ENCODE data around the gene PPIP5K1.

DNA sequence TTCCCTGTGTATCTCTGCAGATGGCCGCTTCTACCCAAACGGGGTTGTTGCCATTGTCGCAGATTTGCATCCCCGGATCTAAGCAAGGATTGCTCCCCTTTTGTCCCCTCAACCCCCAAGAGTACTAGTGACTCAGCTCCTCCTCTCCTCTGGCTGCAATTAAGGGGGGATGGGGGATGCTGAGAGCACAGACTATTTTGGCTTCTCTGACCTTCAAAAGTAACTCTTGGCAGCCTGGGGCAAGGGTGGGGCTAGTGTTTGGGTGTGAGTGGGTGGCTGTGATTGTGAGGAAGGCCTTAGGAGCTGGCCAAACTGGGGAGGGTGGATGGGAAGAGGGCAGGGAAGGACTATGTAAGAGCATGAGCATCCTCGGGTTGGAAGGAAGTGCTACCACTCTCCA is 73.8 kb downstream of the PPIP5K1 start:
- TF ChIP-seq, protein P1, sequence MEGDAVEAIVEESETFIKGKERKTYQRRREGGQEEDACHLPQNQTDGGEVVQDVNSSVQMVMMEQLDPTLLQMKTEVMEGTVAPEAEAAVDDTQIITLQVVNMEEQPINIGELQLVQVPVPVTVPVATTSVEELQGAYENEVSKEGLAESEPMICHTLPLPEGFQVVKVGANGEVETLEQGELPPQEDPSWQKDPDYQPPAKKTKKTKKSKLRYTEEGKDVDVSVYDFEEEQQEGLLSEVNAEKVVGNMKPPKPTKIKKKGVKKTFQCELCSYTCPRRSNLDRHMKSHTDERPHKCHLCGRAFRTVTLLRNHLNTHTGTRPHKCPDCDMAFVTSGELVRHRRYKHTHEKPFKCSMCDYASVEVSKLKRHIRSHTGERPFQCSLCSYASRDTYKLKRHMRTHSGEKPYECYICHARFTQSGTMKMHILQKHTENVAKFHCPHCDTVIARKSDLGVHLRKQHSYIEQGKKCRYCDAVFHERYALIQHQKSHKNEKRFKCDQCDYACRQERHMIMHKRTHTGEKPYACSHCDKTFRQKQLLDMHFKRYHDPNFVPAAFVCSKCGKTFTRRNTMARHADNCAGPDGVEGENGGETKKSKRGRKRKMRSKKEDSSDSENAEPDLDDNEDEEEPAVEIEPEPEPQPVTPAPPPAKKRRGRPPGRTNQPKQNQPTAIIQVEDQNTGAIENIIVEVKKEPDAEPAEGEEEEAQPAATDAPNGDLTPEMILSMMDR (IDR thresholded peaks at IDR 0.05; ENCODE audit: low read depth, low read length): no peak
- TF ChIP-seq POLR2A (IDR thresholded peaks at IDR 0.05; ENCODE audit: extremely low read depth, insufficient read length) (no peak), MYC (IDR thresholded peaks at IDR 0.05; ENCODE audit: low read depth, low read length) (no peak)
- TF ChIP-seq, protein P2, sequence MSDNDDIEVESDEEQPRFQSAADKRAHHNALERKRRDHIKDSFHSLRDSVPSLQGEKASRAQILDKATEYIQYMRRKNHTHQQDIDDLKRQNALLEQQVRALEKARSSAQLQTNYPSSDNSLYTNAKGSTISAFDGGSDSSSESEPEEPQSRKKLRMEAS (IDR thresholded peaks at IDR 0.05; ENCODE audit: low read depth, low read length): no peak

All from NB4 (cell line).